ENCODE measurements around the gene DYNLT2.

GRCh38 chr6:169722362-169723199 lies 28.8 kb downstream of the DYNLT2 start:
- TF ChIP-seq TAF1 (IDR thresholded peaks at IDR 0.05; ENCODE audit: borderline replicate concordance, insufficient read depth, low read length) (no peak), POLR2AphosphoS5 (IDR thresholded peaks at IDR 0.05; ENCODE audit: low read depth, low read length) (no peak), SIN3A (IDR thresholded peaks at IDR 0.05; ENCODE audit: borderline replicate concordance, insufficient read depth, low read length) (no peak)
